BJ (cell line): ENCODE data around the gene SSRP1. TPM values are rescaled to one million over a fixed set of nuclear protein-coding genes. Genes with fewer than 3 reads are reported as not detected.

Source experiments
- CTCF ChIA-PET: fragments of 350-600 bp; formaldehyde crosslinking; extraction: SDS; loops from one replicate; lab custom pipeline; 2021; ENCODE audit warnings: antibody characterized with exemption, inconsistent platforms; lab: Yijun Ruan, JAX
- POLR2A ChIA-PET: fragments of 300-600 bp; sonication (Branson Sonifier 250); formaldehyde crosslinking; extraction: SDS; loops from one replicate; lab custom pipeline; 2021; ENCODE audit warnings: antibody characterized with exemption; lab: Charles Lee
- DNase-seq: peaks from one replicate; pipeline ENCODE4 v3.0.0-alpha.2; 2011; ENCODE audit warnings: low read depth
- H3K27me3 ChIP-seq: 2 replicates; pipeline ENCODE4 v1.6.0; 2011; ENCODE audit warnings: low read length; ENCODE audit not compliant: control insufficient read depth, insufficient read depth
- H3K36me3 ChIP-seq: 2 replicates; pipeline ENCODE4 v1.5.1; 2011; ENCODE audit warnings: low read length; ENCODE audit not compliant: control insufficient read depth, insufficient read depth
- H3K4me3 ChIP-seq: 2 replicates; pipeline ENCODE4 v1.5.1; 2011; ENCODE audit warnings: low read depth, mild to moderate bottlenecking, control low read depth, low read length
- CTCF ChIP-seq: IDR thresholded peaks from 2 replicates; pipeline ENCODE4 v1.5.1; 2011; ENCODE audit warnings: low read depth, mild to moderate bottlenecking, control low read depth, inconsistent platforms, low read length, moderate library complexity; ENCODE audit not compliant: insufficient read depth
- polyA plus RNA-seq: library from polyadenylated mRNA; depleted of rRNA; stranded (reverse); fragments of >200 nt; gene quantifications from 2 replicates; pipeline ENCODE4 v1.2.3, GENCODE V29; 2011

Gene SSRP1
- polyA plus RNA-seq, 1 experiment = 102 TPM

GRCh38 chr11:57303280-57303989 is 32.3 kb downstream of the SSRP1 start:
- TF ChIP-seq CTCF = no peak
- CTCF ChIA-PET = no interaction called here
- peaks cover 57% of the 10 kb centered on the region for H3K36me3 ChIP-seq
- H3K4me3 ChIP-seq = no peak overlapping the region
- POLR2A ChIA-PET = no interaction called here
- no peaks in the 10 kb centered on the region for H3K27me3 ChIP-seq
- no peak for DNase-seq

DNA sequence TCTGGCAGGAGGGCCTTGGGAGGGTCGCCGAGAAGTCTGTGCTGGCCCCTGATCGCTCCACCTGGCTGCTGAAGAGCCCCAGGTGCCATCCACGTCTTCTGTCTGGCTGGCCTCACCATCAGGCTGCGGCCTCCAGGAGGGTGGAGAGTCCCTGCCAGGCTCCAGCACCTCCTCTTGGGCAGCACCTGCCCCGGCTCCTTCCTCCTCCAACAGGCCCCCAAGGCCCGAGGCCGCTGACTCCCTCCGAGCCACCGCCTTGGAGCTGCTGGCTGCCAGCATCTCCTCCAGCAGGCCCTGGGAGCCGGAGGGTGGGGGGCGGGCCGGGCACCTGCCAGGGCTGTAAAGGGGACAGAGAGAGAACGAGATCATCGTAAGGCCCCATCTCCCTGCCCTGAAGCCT is 33.2 kb downstream of the SSRP1 start:
- Histone ChIP-seq H3K36me3 (peaks cover 58% of the 10 kb centered on the region), H3K4me3 (no peak overlapping the region), H3K27me3 (no peaks in the 10 kb centered on the region)
- POLR2A ChIA-PET = no interaction called here
- no peak for DNase-seq
- CTCF ChIA-PET = interaction anchor here (0.7 kb wide), 1 partner anchor 10 kb away, joined by 3 read pairs; no protein-coding TSS in a partner anchor
- no peak for TF ChIP-seq CTCF

DNA sequence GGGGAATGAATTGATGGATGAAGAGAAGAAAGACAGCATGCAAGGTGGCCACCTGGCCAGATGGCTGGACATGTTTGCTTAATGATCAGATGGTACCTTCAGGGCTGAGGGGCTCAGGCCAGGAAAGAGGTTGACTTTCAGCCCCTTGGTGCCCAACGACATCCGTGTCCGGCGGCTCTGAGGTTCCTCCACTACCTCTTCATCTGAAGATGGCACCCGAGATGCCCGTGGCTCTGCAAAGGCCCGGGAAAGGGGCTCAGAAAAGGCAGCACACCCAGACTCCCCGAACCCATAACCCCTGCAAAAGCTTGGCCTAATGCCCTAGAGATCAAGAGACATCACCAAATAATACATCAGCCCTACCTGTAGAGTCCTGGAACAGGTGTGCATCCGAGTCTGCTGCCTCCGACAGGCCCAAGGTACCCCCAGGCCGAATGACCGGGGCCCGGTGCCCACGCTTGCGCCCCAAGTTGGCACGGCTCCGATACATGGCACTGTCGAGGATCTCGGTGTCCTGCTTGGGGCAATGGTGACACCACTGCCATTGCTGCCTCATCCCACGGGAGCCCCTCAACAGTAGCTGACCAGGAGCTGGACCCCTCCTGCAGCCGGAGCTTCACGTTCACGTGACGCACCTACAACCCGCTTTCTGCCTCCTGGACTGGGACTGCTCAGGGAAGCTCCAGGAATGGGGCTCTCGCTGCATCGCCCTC is 33.8 kb downstream of the SSRP1 start:
- CTCF ChIA-PET = interaction anchor here (0.7 kb wide), 1 partner anchor 9 kb away, joined by 3 read pairs; no protein-coding TSS in a partner anchor
- DNase-seq = no peak
- POLR2A ChIA-PET = no interaction called here
- H3K36me3 ChIP-seq = peaks cover 57% of the 10 kb centered on the region
- H3K4me3 ChIP-seq = no peak overlapping the region
- H3K27me3 ChIP-seq = no peaks in the 10 kb centered on the region
- TF ChIP-seq CTCF = no peak

DNA sequence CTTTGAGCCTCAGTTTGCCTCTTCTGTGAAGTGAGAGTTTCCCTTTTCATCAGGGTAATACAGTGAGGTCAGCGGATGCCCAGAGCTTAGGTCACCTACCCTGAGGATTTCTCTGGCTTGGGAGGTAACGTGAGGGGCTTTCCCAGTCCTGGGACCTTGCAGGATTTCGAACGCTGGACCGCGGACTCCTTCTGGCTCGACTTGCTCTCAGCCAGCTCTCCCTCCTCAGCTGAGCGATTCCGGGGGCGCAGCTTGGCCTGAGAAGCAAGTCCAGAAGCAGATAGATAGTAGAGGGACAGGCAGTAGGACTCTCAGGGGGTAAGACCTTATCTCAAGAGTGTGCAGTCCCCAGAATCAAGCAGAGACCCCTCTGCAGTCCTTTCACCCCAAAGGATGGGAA is 34.9 kb downstream of the SSRP1 start:
- ChIA-PET CTCF (no interaction called here), POLR2A (no interaction called here)
- Histone ChIP-seq H3K36me3 (peaks cover 55% of the 10 kb centered on the region), H3K4me3 (no peak overlapping the region), H3K27me3 (no peaks in the 10 kb centered on the region)
- no peak for DNase-seq
- no peak for TF ChIP-seq CTCF

DNA sequence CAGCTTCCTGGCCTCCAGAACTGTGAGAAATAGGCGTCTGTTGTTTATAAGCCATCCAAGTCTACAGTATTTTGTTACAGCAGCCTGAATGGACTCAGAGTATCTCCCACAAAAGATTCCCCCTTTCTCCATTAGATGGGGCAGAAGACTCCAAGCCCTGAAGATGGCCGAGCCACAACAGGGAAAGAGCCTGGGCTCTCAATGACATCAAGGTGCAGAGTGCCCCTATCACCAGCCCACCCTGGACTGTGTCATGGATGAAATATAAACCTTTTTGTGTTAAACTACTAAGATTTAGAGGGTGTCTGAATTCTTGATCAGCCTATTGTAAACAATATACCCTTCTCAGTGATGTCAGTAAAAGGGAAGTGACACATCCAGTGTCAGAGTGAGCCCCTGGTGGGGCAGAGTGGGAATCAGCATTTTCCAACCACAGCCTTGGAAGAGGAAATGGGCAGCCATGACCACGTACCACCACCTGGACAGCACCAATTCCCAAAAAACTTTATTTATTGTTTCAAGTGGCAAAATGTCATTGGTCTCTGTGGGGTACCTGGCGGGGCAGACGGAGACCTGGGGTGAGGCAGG is 36.4 kb downstream of the SSRP1 start:
- ChIA-PET CTCF (no interaction called here), POLR2A (no interaction called here)
- no peak for DNase-seq
- no peak for TF ChIP-seq CTCF
- Histone ChIP-seq H3K4me3 (no peak overlapping the region), H3K36me3 (peaks cover 51% of the 10 kb centered on the region), H3K27me3 (no peaks in the 10 kb centered on the region)
